Astrocyte (in vitro differentiated cells and primary cell): Measurements from ENCODE around the gene AIFM3. TPM values are rescaled to one million over a fixed set of nuclear protein-coding genes. Genes with fewer than 3 reads are reported as not detected.

Experiments
- DNase-seq: peaks from one replicate; pipeline ENCODE4 v3.0.0-alpha.2; 2010; ENCODE audit warnings: low read depth
- FAIRE-seq: peaks from 2 replicates; lab custom pipeline; 2011; peaks lifted over from hg19 to GRCh38; lab: Jason Lieb, UNC
- H2AFZ ChIP-seq: 2 replicates; pipeline ENCODE4 v1.6.0; 2012; ENCODE audit warnings: low read depth, low read length, inconsistent platforms
- H3K27ac ChIP-seq: 2 replicates; pipeline ENCODE4 v1.5.1; 2011; ENCODE audit warnings: low read depth, low read length, inconsistent platforms
- H3K27me3 ChIP-seq: 2 replicates; pipeline ENCODE4 v1.6.0; 2011; ENCODE audit warnings: low read length, inconsistent platforms; ENCODE audit not compliant: insufficient read depth
- H3K36me3 ChIP-seq: 2 replicates; pipeline ENCODE4 v1.5.1; 2011; ENCODE audit warnings: low read length, inconsistent platforms; ENCODE audit not compliant: insufficient read depth
- H3K4me1 ChIP-seq: 2 replicates; pipeline ENCODE4 v1.5.1; 2011; ENCODE audit warnings: low read length, inconsistent platforms; ENCODE audit not compliant: insufficient read depth
- H3K4me2 ChIP-seq: 2 replicates; pipeline ENCODE4 v1.6.0; 2012; ENCODE audit warnings: low read length, inconsistent platforms
- H3K4me3 ChIP-seq: 2 replicates; pipeline ENCODE4 v1.5.1; 2011; ENCODE audit warnings: low read depth, mild to moderate bottlenecking, low read length, inconsistent platforms; ENCODE audit not compliant: insufficient read depth
- H3K79me2 ChIP-seq: 2 replicates; pipeline ENCODE4 v1.6.0; 2012; ENCODE audit warnings: mild to moderate bottlenecking, low read length, inconsistent platforms; ENCODE audit not compliant: insufficient read depth
- H3K9ac ChIP-seq: 2 replicates; pipeline ENCODE4 v1.6.0; 2012; ENCODE audit warnings: mild to moderate bottlenecking, low read length, inconsistent platforms
- H3K9me3 ChIP-seq: 2 replicates; pipeline ENCODE4 v1.5.1; 2012; ENCODE audit warnings: low read depth, mild to moderate bottlenecking, low read length, inconsistent platforms; ENCODE audit not compliant: insufficient read depth
- H4K20me1 ChIP-seq: 2 replicates; pipeline ENCODE4 v1.6.0; 2012; ENCODE audit warnings: low read length, inconsistent platforms; ENCODE audit not compliant: insufficient read depth
- H3K27ac Mint-ChIP-seq: one replicate; pipeline ENCODE4 v1.8.0; 2021; ENCODE audit warnings: mild to moderate bottlenecking, mixed read lengths; ENCODE audit not compliant: unreplicated experiment
- H3K27me3 Mint-ChIP-seq: one replicate; pipeline ENCODE4 v1.8.0; 2021; ENCODE audit warnings: low read depth, mixed read lengths; ENCODE audit not compliant: unreplicated experiment
- H3K36me3 Mint-ChIP-seq: one replicate; pipeline ENCODE4 v1.8.0; 2021; ENCODE audit warnings: low read depth, mixed read lengths; ENCODE audit not compliant: unreplicated experiment
- H3K4me1 Mint-ChIP-seq: one replicate; pipeline ENCODE4 v1.8.0; 2021; ENCODE audit warnings: low read depth, mixed read lengths; ENCODE audit not compliant: unreplicated experiment
- H3K4me3 Mint-ChIP-seq: one replicate; pipeline ENCODE4 v1.8.0; 2021; ENCODE audit warnings: mild to moderate bottlenecking, moderate library complexity, mixed read lengths; ENCODE audit not compliant: unreplicated experiment
- H3K9me3 Mint-ChIP-seq: one replicate; pipeline ENCODE4 v1.8.0; 2021; ENCODE audit warnings: mild to moderate bottlenecking, mixed read lengths; ENCODE audit not compliant: unreplicated experiment
- CTCF ChIP-seq: IDR thresholded peaks from 2 replicates; pipeline ENCODE4 v1.5.1; 2011; ENCODE audit warnings: low read depth, mild to moderate bottlenecking, inconsistent platforms, low read length, moderate library complexity; ENCODE audit not compliant: insufficient read depth
- EZH2 ChIP-seq: IDR thresholded peaks from 2 replicates; pipeline ENCODE4 v1.6.1; 2012; ENCODE audit warnings: mild to moderate bottlenecking, low read length, inconsistent platforms; ENCODE audit not compliant: insufficient read depth
- total RNA-seq: library from RNA; stranded (reverse); gene quantifications from 2 replicates; pipeline ENCODE4 v1.2.1, GENCODE V29; 2021

AIFM3 gene
- total RNA-seq, 1 donor from 2014 or later, result 0.48 TPM

GRCh38 chr22:20998411-20999336, 31.6 kb downstream of the AIFM3 start:
- Mint-ChIP-seq H3K27ac (peak overlapping the region; percentile 26), H3K27me3 (no peaks in the 10 kb centered on the region), H3K4me3 (no peak overlapping the region), H3K4me1 (no peaks in the 10 kb centered on the region), H3K9me3 (no peaks in the 10 kb centered on the region), H3K36me3 (peaks cover 3% of the 10 kb centered on the region)
- H3K4me3 ChIP-seq, result no peak overlapping the region
- H3K4me1 ChIP-seq, result peaks cover 23% of the 10 kb centered on the region
- H3K27me3 ChIP-seq, result no peaks in the 10 kb centered on the region
- H3K9me3 ChIP-seq, result no peaks in the 10 kb centered on the region
- no peak overlapping the region for H3K27ac ChIP-seq
- DNase-seq (no peak), FAIRE-seq (no peak)
- peaks cover 37% of the 10 kb centered on the region for H3K79me2 ChIP-seq
- no peak overlapping the region for H2AFZ ChIP-seq
- no peaks in the 10 kb centered on the region for H3K36me3 ChIP-seq
- no peak for TF ChIP-seq CTCF
- TF ChIP-seq EZH2, result no peak
- peak overlapping the region; percentile 22 for H3K9ac ChIP-seq
- H3K4me2 ChIP-seq, result no peak overlapping the region
- peaks cover 27% of the 10 kb centered on the region for H4K20me1 ChIP-seq

DNA sequence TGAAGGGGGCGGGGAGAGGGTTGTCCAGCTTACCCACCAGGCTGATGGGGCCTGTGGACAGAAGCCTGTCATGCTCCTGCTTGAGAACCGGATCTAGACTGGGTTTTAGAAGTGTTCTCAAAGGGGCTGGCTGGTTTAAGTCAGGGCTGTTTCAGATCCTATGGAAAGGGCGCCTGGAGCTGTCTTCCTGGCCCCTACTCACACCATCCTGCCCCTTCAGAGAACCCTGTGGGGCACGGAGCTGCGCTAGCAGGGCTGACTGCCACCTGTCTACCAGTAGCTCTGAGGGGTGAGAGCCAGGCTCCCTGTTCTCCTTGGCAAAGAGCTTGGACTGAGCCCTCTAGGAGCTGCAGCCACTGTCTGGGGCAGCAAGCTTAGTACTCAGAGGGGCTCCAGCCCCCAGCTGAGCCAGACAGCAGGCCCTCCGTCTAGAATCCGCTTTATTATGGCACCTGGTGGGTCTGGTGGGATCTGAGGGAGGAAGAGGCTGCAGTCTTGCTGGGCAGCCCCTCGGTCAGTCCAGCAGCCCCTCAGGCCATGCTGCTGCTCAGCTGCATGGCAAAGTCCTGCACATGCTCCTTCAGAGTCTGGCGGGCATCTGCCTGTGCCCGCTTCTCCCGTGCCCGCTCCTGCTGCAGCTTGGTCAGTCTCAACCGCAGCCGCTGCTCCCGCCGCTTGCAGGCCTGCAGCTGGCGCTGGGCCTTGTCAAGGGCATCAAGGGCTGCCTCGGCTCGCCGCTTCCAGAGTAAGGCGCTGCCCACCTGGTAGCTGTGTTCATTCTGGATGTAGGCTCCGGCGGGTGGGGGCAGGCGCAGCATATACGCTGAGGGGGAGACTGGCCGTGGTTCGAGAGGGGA, 32.5 kb downstream of the AIFM3 start:
- Mint-ChIP-seq H3K4me3 (no peak overlapping the region), H3K9me3 (no peaks in the 10 kb centered on the region), H3K27me3 (no peaks in the 10 kb centered on the region), H3K27ac (no peak overlapping the region), H3K4me1 (no peaks in the 10 kb centered on the region), H3K36me3 (peaks cover 3% of the 10 kb centered on the region)
- H3K4me3 ChIP-seq, result no peak overlapping the region
- DNase-seq (no peak), FAIRE-seq (no peak)
- no peaks in the 10 kb centered on the region for H3K9me3 ChIP-seq
- peak overlapping the region; percentile 96 for H3K4me2 ChIP-seq
- peaks cover 27% of the 10 kb centered on the region for H4K20me1 ChIP-seq
- H3K9ac ChIP-seq, result peak overlapping the region; percentile 95
- H3K36me3 ChIP-seq, result no peaks in the 10 kb centered on the region
- H3K79me2 ChIP-seq, result peaks cover 40% of the 10 kb centered on the region
- no peaks in the 10 kb centered on the region for H3K27me3 ChIP-seq
- TF ChIP-seq CTCF, result no peak
- TF ChIP-seq EZH2, result no peak
- no peak overlapping the region for H3K27ac ChIP-seq
- H2AFZ ChIP-seq, result no peak overlapping the region
- H3K4me1 ChIP-seq, result peaks cover 23% of the 10 kb centered on the region
